ENCODE data around the gene ADK.
"Not testable (repeated sequence)": the region's sequence is repeated elsewhere in the genome, so short reads cannot be mapped to it uniquely, and the experiment has no call there.

Gene ADK

GRCh38 chr10:74500026-74500704 is 349.1 kb downstream of the ADK start:
- no peak for DNase-seq

DNA sequence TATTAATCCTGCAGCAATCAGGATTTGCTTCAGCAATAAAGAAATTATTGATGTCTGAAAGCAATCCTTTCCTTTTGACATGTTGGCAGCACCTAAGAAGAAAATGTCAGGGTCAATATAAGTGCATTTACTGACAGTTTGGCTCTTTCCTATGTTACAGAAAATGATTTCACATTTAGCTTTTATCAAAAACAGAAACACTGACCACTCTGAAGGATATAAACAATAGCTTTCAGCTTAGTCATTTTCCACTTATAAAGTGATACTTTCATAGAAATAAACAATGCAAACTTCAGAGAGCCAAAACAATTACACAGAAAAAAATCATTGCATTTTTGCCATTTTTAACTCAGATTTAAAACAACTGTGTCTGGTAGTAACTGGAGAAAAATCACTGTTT is 349.8 kb downstream of the ADK start:
- no peak for DNase-seq

DNA sequence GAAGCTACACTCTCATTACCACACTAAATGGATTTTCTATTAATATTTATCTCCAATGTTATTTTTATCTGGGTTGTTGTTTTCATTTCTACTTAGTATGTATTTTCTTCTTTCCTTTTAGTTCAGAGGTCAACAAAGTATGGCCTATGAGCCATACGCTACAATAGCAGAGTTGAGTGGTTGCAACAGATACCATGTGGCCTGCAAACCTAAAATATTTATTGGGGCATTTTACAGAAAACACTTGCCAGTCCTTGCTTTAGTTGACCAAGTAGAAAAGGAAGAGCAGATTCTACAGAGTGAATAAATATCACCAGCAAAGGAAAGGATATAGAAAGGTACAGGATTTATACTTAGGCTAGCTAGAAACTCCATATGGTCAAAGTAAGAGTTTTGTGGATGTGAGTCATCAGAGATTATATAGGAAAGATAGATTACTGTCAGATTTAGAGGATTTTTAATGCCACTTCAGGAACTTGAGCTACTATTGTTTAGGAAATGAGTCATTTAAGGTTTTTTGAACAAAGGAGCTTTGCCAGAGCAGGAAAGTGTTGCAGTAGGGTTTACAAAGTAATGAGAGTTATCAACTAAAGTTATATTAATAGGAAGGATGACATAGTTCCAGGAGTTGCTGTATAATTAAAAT is 352.1 kb downstream of the ADK start:
- no peak for DNase-seq

DNA sequence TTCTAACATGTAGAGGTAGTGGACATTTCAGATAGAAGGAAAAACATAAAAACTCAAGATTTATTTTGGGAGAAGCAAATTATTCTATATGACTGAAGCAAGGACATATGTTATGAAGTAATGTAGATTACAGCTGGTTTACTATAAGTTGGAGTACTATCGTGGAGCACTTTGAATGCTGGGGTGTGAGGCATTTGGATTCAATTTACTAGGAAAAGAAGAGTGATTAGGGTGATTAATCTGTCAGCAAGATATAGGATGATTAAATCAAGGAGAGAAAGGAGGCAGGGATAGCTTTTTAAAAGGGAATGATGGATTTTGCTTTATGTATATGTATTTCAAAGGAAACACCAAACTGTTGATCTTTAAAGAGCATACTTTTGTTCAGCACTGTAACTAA is 356.9 kb downstream of the ADK start:
- DNase-seq, result no peak

- DNase-seq, result no peak
Observed at GRCh38 chr10:74510594-74510993, 359.6 kb downstream of the ADK start.

- no peak for DNase-seq
Observed at GRCh38 chr10:74511051-74511450, 360.0 kb downstream of the ADK start.

DNA sequence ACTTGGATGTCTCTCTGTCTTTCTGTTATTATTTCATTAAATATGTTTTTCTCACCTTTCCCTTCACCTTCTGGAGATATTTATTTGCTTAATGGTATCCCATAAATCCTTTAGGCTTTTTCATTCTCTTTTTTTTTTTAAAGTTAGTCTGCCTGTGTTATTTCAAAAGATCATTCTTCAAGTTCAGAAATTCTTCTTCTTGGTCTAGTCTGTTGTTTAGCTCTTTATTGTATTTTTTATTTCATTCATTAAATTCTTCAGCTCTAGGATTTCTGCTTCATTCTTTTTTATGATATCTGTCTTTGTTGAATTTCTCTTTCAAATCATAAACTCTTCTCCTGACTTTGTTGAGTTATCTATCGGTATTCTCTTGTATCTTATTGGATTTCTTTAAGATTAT is 363.3 kb downstream of the ADK start:
- DNase-seq, result no peak

DNA sequence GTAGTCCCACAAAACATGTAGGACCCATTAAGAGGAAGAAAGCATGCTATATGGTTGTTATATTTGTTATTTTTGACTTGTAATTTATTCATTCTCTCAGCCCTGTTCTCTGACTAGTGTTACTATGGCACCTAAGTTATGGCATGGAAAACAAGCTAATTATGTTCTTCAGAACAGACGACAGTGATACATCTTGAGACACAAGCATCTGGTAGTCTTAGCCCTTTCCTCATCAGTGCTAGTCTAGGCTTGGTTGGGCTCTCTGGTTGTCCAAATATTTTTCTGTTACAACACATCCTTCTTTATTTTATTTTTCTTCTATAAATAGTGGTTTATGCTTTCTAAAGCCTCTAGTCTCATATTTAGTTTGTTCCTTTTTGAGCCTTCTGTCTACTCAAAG is 367.0 kb downstream of the ADK start:
- no peak for DNase-seq

DNA sequence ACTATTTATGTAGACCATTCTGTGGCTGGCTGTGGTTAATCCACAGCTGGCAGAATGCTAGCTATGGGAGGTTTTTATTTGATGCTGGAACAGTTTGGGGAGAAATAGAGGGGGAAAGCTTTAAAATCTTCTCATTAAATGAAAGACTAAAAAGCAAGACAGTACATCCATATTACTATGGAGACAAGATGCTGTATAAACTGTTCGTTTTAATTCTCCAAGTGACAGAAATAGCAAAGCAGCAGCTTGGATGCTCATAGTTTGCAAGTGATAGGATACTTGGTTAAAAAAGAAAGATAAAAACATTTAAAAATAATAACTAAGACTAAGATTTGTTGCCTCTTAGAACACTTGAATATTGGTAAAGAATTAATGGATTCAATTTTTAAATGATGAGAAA is 370.5 kb downstream of the ADK start:
- no peak for DNase-seq

- DNase-seq, result no peak
Observed at GRCh38 chr10:74523199-74523598, 372.2 kb downstream of the ADK start.

- no peak for DNase-seq
Observed at GRCh38 chr10:74525885-74526284, 374.9 kb downstream of the ADK start.

DNA sequence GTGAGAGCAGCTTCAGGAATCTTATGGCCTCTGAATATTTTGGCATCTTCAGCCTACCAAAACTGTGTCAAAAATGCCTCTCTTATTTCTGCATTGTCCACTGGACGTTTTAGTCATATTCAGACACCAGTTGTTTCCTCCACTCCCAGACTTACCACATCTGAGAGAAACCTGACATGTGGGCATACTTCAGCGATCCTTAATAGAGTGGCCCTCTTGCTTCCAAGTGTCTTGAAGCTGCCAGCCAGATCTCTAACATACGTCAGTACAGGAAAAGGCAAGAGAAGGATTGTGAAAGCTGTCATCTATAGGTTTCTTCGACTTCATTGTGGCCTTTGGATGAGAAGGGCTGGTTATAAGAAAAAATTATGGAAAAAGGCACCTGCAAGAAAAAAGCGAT is 376.6 kb downstream of the ADK start:
- DNase-seq, result not testable (repeated sequence)

DNA sequence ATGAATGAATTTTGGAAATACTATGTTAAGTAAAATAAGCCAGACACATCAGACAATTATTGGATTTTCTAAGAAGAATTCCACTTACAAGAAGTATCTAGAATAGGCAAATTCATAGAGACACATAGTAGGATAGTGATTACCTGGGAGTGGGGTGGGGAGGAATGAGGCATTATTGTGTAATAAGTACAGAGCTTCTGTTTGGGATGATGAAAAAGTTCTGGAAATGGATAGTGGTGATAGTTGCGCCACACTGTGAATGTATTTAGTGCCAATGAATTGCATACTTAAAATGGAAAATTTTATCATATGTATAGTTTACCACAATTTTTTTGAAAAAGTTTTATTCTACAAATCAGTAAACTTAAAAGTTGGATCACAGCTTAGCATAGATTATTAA is 378.2 kb downstream of the ADK start:
- no peak for DNase-seq

DNA sequence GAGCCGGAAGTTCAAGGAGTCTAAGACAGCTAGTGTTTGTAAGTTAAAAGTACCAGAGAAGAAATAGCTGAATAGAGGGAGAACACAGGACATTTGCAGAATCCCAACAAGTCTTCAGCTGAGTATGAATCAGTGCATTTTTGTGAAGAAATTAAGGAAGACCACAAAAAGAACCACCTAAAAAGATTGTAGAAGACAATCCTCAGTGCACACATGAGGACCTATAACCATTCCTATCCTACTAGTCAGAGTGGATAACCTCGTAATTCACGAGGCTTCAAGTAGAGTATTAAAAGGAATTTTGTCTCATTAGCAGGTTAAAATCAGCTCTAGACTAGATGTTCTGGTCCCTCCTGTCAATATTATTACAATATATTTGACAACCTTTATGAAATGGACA is 380.0 kb downstream of the ADK start:
- DNase-seq, result no peak

DNA sequence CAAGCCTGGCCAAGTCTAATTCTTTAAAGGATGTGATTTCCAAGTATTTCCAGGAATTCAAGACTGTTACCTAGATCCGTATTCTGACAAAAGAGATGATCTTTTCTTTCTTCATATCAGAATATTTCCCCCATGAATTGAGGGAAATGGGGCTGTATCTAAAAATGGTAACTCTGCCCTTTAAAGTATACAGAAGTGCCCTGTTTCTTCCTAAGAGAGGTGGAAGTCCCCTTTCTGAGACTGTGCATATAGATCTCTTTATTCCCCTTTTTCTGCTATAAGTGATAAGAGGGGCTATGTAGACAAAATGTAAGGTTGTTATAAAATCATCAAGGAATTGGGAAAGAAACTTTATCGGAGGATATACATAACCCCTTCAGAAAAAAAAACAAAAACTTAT is 388.3 kb downstream of the ADK start:
- no peak for DNase-seq

GRCh38 chr10:74541375-74541774 is 390.4 kb downstream of the ADK start:
- DNase-seq, result no peak

- DNase-seq, result no peak
Observed at GRCh38 chr10:74542077-74542476, 391.1 kb downstream of the ADK start.

DNA sequence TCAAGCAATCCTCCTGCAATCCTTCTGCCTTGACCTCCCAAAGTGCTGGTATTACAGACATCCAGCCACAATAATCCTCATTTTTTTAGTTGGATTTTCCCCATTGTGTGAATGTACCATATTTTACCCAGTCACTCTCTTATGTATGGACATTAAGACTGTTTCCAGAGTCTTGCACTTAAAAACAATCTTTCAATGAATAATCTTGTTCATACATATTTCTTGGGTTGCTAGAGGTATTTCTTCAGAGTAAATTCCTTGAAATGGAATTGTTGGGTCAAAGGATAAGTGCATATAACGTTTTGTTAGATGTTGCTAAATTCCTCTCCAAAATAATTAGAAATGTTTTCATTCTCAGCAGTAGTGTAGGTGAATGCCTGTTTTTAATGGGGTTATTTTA is 392.3 kb downstream of the ADK start:
- no peak for DNase-seq

- DNase-seq, result no peak
Observed at GRCh38 chr10:74544106-74544505, 393.1 kb downstream of the ADK start.

GRCh38 chr10:74548676-74549075 is 397.7 kb downstream of the ADK start:
- no peak for DNase-seq

- no peak for DNase-seq
Observed at GRCh38 chr10:74556072-74556705, 405.2 kb downstream of the ADK start.

DNA sequence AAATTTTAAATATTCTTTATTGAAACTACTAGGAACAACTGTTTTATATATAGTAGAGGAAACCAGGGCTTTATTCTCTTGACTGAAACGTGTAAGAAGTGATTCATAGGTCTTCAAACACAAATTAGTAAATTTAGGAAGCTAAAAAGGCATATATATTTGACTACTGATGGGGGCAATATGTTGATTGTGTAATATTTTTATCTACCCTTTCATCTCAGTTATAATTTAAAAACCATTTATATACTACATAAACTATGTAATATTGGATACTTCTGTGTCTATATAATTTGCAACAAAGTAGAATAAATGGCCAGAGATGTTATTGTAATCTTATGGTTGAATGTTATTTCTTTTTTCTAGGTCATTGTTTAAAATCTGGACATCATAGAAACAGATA is 406.1 kb downstream of the ADK start:
- no peak for DNase-seq

DNA sequence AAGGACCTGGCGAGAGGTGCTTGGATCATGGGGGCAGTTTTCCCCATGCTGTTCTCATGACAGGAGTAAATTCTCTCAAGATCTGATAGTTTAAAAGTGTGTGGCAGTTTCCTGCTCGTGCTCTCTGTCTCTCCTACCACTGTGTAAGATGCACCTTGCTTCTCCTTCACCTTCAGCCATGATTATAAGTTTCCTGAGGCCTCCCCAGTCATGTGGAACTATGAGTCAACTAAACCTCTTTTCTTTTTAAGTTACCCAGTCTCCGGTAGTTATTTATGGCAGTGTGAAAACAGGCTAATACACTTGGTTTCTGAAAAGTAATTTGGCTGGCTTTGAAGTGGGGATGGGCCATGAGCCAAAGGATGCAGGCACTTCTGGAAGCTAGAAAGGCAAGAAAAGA is 407.4 kb downstream of the ADK start:
- DNase-seq, result no peak

- no peak for DNase-seq
Observed at GRCh38 chr10:74558897-74559296, 407.9 kb downstream of the ADK start.

GRCh38 chr10:74568896-74569295 is 417.9 kb downstream of the ADK start:
- not testable (repeated sequence) for DNase-seq
